Psoas muscle (tissue), 8 donors: ENCODE data around the gene ARHGAP15. TPM values are rescaled to one million over a fixed set of nuclear protein-coding genes. Genes with fewer than 3 reads are reported as not detected.

ENCODE experiments used
- ATAC-seq, 4 donors: fragments of 200-7000 bp; cut with Tn5 transposase; one replicate each; pipeline ENCODE4 v1.9.1; 2020; ENCODE audit warnings: moderate library complexity in 3 of 4, mild to moderate bottlenecking in 2 of 4
- DNase-seq, 2 donors: peaks; one replicate each; pipeline ENCODE4 v3.0.0-alpha.2; 2020
- H3K27ac ChIP-seq: fragments of 200-600 bp; one replicate; pipeline ENCODE4 v1.8.0; 2022
- H3K27me3 ChIP-seq, 3 donors: fragments of 200-600 bp in 1 of 3; one replicate each; pipeline versions ENCODE4 v1.6.1 to v1.8.0; 2013 to 2022; ENCODE audit warnings: low read length in 2 of 3, mild to moderate bottlenecking in 2 of 3, moderate library complexity in 1 of 3; ENCODE audit not compliant: insufficient read depth in 3 of 3
- H3K36me3 ChIP-seq, 2 donors: fragments of 200-600 bp in 1 of 2; one replicate each; pipeline versions ENCODE4 v1.6.1 to v1.8.0; 2013 to 2022; ENCODE audit warnings: low read depth in 1 of 2, mild to moderate bottlenecking in 1 of 2, moderate library complexity in 1 of 2; ENCODE audit not compliant: insufficient read depth in 1 of 2
- H3K4me1 ChIP-seq: fragments of 200-600 bp; one replicate; pipeline ENCODE4 v1.8.0; 2022
- H3K4me3 ChIP-seq: fragments of 200-600 bp; one replicate; pipeline ENCODE4 v1.8.0; 2022; ENCODE audit warnings: mild to moderate bottlenecking
- H3K9me3 ChIP-seq: fragments of 200-600 bp; one replicate; pipeline ENCODE4 v1.8.0; 2022
- WGBS, 3 donors: extraction: QIAGEN DNeasy Blood & Tissue Kit; methylation state at CpG; one replicate each; pipeline versions ENCODE4 v1.1.6 to v1.1.7; 2013; 5-methylcytosine and 5-hydroxymethylcytosine counted together
- intact Hi-C, 2 donors: fragments of 100-400 bp; cut with DNase I; formaldehyde crosslinking; loops; one replicate each; pipeline versions ENCODE4 v1.11.0 to v1.14.2; 2022
- polyA plus RNA-seq, 3 donors: library from polyadenylated mRNA; stranded (reverse); fragments of 200-250 nt; gene quantifications; one replicate each; pipeline ENCODE4 v1.2.3, GENCODE V29; 2013
- total RNA-seq, 4 donors: library from RNA; stranded (reverse); fragmentation: NEBNext Ultra II Directional in 2 of 4; extraction: Animal tissue kit (Norgen Biotek cat#: 25700) in 2 of 4; gene quantifications; one replicate each; pipeline versions ENCODE4 v1.2.1 to v1.2.4, GENCODE V29; 2021 to 2023
- TF ChIP-seq, protein P1 (sequence below): fragments of 200-600 bp; IDR thresholded peaks from one replicate; pipeline ENCODE4 v1.8.0; 2022; ENCODE audit warnings: antibody characterized with exemption
- donor health status: healthy with polysubstance abuse.
- donor health status: DM: no; HTN: no; CAD: no; lungs with moderate emphysema.
- donor health status: Bipolar disorder and iron deficiency.
- donor health status: healthy.
- donor health status: DM: yes; HTN: yes; CAD: no.
- donor health status: DM: no; HTN: no; CAD: no.
- donor health status: DM: no; HTN: no; CAD: no.
- donor health status: DM: yes; HTN: yes; CAD: no.

Gene ARHGAP15
- total and polyA plus RNA-seq, 7 donors = 0.49 to 3.1 (median 0.95) TPM

DNA sequence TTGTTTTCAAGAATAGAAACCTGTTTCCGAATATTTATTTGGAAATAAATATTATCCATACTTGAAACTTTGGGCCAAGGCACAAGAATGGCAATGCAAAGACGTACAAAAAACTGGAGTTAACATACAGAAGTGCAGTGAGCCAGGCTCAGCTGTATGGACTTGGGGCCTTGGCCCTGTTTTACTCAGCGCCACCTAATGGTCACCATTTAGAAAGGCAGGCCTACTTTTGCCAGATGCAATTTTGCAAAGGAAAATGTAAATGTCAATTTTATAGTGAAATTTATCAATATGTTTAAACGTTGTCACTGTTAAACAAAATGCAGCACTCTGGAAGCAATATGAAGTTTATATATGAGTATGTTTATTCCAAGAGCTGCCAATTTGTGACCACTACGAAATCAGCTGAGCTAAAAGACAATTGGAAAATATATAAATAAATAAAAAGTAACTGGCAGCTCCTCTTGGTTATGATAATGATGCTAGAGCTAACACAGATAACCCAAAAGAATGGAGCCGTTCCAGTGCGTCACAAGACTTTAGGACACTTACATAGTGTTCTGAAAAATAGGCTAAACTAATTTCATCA is 155.0 kb downstream of the ARHGAP15 start:
- H3K4me3 ChIP-seq = no peak overlapping the region
- H3K9me3 ChIP-seq = no peaks in the 10 kb centered on the region
- no peak for ATAC-seq
- TF ChIP-seq, protein P1, sequence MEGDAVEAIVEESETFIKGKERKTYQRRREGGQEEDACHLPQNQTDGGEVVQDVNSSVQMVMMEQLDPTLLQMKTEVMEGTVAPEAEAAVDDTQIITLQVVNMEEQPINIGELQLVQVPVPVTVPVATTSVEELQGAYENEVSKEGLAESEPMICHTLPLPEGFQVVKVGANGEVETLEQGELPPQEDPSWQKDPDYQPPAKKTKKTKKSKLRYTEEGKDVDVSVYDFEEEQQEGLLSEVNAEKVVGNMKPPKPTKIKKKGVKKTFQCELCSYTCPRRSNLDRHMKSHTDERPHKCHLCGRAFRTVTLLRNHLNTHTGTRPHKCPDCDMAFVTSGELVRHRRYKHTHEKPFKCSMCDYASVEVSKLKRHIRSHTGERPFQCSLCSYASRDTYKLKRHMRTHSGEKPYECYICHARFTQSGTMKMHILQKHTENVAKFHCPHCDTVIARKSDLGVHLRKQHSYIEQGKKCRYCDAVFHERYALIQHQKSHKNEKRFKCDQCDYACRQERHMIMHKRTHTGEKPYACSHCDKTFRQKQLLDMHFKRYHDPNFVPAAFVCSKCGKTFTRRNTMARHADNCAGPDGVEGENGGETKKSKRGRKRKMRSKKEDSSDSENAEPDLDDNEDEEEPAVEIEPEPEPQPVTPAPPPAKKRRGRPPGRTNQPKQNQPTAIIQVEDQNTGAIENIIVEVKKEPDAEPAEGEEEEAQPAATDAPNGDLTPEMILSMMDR = peak; percentile 22
- no peaks in the 10 kb centered on the region for H3K27me3 ChIP-seq
- no peaks in the 10 kb centered on the region for H3K4me1 ChIP-seq
- intact Hi-C loops = no loop called here
- no peak for DNase-seq
- H3K27ac ChIP-seq = no peak overlapping the region
- WGBS, 3 donors = 68 to 74% (median 73%) methylated on average over 7 of the region's 7 CpGs
- no peaks in the 10 kb centered on the region for H3K36me3 ChIP-seq

DNA sequence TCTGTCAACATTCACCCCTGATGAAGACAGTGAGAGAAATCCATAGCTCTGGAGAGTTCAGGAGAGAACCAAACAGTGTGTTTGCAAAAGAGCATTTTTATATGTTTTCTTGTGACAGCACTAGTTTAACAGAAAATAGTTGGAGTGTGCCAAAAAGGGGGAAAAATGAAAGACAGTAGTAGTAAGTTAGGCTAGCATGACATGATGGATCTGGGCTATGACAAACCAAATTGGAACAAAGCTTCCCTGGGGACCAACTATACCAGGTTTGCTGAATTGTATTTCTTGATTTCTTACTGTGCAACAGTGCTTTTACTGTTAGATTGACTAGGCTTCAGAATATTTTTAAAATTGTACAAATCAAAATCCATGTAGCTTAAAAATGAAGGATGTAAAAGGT is 159.8 kb downstream of the ARHGAP15 start:
- H3K4me3 ChIP-seq = no peak overlapping the region
- no peaks in the 10 kb centered on the region for H3K9me3 ChIP-seq
- H3K27me3 ChIP-seq = no peaks in the 10 kb centered on the region
- ATAC-seq (no peak), DNase-seq (no peak)
- no peaks in the 10 kb centered on the region for H3K4me1 ChIP-seq
- no peaks in the 10 kb centered on the region for H3K36me3 ChIP-seq
- intact Hi-C loops = no loop called here
- TF ChIP-seq, protein P1 = no peak
- no peak overlapping the region for H3K27ac ChIP-seq

DNA sequence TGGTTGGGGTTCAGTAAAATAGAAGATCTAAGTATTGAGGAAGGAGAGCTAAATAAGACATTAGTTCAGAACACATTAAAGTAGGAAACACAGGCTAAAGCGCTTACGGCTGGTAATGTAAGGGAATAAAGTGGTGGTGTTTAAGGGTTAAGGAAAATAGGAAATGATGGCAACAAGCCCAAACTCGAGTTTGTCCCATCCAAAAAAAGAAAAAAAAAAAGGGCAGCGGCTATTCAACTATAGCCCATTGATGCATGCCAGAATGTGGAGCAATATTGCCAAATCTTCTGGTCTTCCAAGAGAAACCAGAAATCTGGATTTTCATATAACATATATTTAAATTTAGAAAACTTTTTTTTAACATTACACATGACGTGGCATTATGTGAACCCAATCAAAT is 161.0 kb downstream of the ARHGAP15 start:
- intact Hi-C loops = no loop called here
- H3K9me3 ChIP-seq = no peaks in the 10 kb centered on the region
- no peak for ATAC-seq

DNA sequence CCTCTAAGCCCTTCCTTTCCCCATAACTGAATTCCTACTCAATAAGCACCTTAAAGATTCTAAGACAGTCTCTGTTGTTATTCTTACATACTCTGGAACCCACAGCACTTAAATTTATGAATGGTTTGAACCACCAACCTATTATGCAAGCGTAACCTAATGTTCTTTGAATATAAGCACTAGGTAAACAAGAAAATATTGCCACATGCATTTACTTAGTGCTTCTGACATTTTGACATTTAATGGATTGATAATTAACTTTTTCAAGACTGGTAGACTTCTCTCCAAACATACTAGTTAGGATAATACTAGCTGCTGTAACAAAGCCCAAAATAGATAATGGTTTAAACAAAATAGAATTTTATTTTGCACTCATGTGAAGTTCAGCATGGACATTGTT is 164.8 kb downstream of the ARHGAP15 start:
- H3K9me3 ChIP-seq = no peaks in the 10 kb centered on the region
- no peak for DNase-seq
- no peaks in the 10 kb centered on the region for H3K36me3 ChIP-seq
- H3K4me1 ChIP-seq = no peaks in the 10 kb centered on the region
- no peaks in the 10 kb centered on the region for H3K27me3 ChIP-seq
- H3K4me3 ChIP-seq = no peak overlapping the region
- WGBS, 3 donors = 95 to 100% (median 97%) methylated on average over 1 of the region's 1 CpG
- TF ChIP-seq, protein P1 = no peak
- no peak overlapping the region for H3K27ac ChIP-seq
- intact Hi-C loops = no loop called here
- no peak for ATAC-seq

More for the DNA sequence above, 161.0 kb downstream of the ARHGAP15 start:
- H3K36me3 ChIP-seq = no peaks in the 10 kb centered on the region
- no peaks in the 10 kb centered on the region for H3K4me1 ChIP-seq
- WGBS, 3 donors = 49 to 52% (median 52%) methylated on average over 5 of the region's 5 CpGs
- TF ChIP-seq, protein P1 = no peak
- DNase-seq = no peak
- H3K4me3 ChIP-seq = no peak overlapping the region
- H3K27me3 ChIP-seq = no peaks in the 10 kb centered on the region
- H3K27ac ChIP-seq = no peak overlapping the region

DNA sequence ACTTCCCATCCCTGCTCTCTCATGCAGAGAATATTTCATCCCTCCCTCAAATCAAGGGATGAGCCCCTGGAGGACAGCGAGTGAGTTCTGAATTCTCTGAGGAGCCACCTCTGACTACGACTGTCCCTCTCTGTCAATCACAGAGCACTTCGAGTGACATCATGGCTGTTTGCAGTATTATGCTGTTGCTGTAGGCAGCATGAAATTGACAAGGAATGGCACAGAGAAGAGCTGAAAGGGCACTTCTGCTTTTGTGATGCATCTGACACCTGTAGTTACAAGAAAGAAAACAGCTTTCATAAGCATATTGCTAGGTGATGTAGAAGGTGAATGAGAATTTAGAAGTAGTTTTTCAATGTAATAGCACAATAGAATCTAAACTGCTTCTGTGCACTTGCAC is 166.9 kb downstream of the ARHGAP15 start:
- intact Hi-C loops = no loop called here
- Histone ChIP-seq H3K27me3 (no peaks in the 10 kb centered on the region), H3K9me3 (no peaks in the 10 kb centered on the region), H3K4me1 (no peaks in the 10 kb centered on the region), H3K27ac (no peak overlapping the region), H3K36me3 (no peaks in the 10 kb centered on the region), H3K4me3 (no peak overlapping the region)
- WGBS, 3 donors = 65 to 79% (median 71%) methylated on average over 3 of the region's 3 CpGs
- DNase-seq = no peak
- ATAC-seq = no peak
- TF ChIP-seq, protein P1 = no peak
